HCT116 (cell line): Measurements from ENCODE around the gene IL1F10.

ENCODE experiments used
- CBX3 ChIP-seq: IDR thresholded peaks from 2 replicates; pipeline ENCODE4 v1.6.1; 2012; ENCODE audit warnings: low read depth
- CEBPB ChIP-seq: IDR thresholded peaks from 2 replicates; pipeline ENCODE4 v1.6.1; 2012; ENCODE audit warnings: low read depth
- EZH2 ChIP-seq: fragments of 200-600 bp; sonication (generic); IDR thresholded peaks from 2 replicates; pipeline ENCODE4 v1.6.1; 2017; ENCODE audit warnings: antibody characterized with exemption, mixed run types
- EZH2phosphoT487 ChIP-seq: fragments of 200-600 bp; IDR thresholded peaks from 2 replicates; pipeline ENCODE4 v1.6.1; 2018; ENCODE audit warnings: antibody characterized with exemption, borderline replicate concordance
- POLR2A ChIP-seq: IDR thresholded peaks from 2 replicates; pipeline ENCODE4 v1.7.0; 2011; ENCODE audit warnings: borderline replicate concordance; ENCODE audit not compliant: insufficient read depth, insufficient read length; ENCODE audit errors: extremely low read depth
- RAD21 ChIP-seq: IDR thresholded peaks from 2 replicates; pipeline ENCODE4 v1.6.1; 2012; ENCODE audit warnings: low read depth, mild to moderate bottlenecking
- SP1 ChIP-seq: IDR thresholded peaks from 2 replicates; pipeline ENCODE4 v1.6.1; 2012; ENCODE audit warnings: low read depth
- SRF ChIP-seq: IDR thresholded peaks from 2 replicates; pipeline ENCODE4 v1.6.1; 2012; ENCODE audit warnings: low read depth
- YY1 ChIP-seq: IDR thresholded peaks from 2 replicates; pipeline ENCODE4 v1.6.1; 2011; ENCODE audit warnings: low read length, low read depth, moderate library complexity, mild to moderate bottlenecking; ENCODE audit not compliant: insufficient replicate concordance; ENCODE audit errors: extremely low read depth
- ZFX ChIP-seq: fragments of 450-650 bp; IDR thresholded peaks from 2 replicates; pipeline ENCODE4 v1.6.1; 2017
- ZNF274 ChIP-seq: fragments of 200-500 bp; sonication (Bioruptor generic); IDR thresholded peaks from 2 replicates; pipeline ENCODE4 v1.6.1; 2014; ENCODE audit warnings: mild to moderate bottlenecking, low read depth, low read length, inconsistent platforms
- TF ChIP-seq, protein P1 (sequence below), 3 experiments: fragments of 200-600 bp in 1 of 3; sonication (generic) in 1 of 3; IDR thresholded peaks in 2 of 3; conservative IDR thresholded peaks in 1 of 3; 2 replicates each; pipeline ENCODE4 v1.5.1; 2012 to 2017; ENCODE audit warnings: low read depth in 2 of 3, low read length in 2 of 3, antibody characterized with exemption in 1 of 3, borderline replicate concordance in 1 of 3, control low read depth in 1 of 3, mild to moderate bottlenecking in 1 of 3, mixed read lengths in 1 of 3, mixed run types in 1 of 3, moderate library complexity in 1 of 3; ENCODE audit not compliant: insufficient read depth in 1 of 3
- TF ChIP-seq, protein P2 (sequence below): IDR thresholded peaks from 2 replicates; pipeline ENCODE4 v1.6.1; 2012; ENCODE audit warnings: low read depth

DNA sequence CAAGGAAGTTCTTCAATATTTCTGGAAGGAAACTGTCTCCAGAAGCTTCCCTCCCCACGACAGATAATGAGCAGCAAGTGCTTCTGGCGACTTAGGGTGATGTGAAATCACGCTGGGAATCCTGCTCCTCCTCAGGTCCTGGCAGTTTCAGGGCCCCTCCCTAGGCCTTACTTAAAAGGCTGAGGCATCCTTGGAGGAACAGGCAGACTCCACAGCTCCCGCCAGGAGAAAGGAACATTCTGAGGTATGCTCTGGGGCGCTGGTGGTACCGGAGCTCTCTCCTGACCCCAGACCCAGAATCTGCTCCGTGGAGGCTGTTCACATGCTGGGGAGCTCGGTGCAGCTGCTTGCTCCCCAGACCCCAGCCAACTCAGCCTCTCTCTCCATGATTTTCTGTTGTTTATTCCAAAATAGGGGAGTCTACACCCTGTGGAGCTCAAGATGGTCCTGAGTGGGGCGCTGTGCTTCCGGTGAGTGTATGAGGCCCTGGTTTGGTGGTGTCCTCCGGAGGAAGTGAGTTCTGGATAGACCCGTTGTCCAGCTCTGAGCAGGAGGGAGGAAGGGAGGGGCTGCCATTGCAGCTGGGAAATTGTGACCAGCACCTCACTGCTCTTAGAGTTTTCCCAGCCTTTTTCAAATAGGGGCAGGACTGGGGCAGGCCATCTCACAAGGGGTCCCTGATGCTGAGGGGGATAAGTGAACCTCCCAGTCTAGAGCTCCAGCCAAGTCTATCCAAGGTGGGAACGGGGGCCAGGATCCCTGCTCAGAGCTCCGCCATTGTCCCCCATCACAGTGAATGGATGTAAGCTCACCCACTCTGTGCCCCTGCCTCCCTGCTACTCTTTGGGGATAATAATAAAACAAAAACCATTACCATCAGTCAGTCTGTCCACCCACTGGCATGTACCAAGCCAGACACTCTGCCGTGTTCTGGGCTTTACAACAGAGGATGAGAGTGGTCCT, 8.5 kb upstream of the IL1F10 start, which contains the start of gene IL36RN:
- TF ChIP-seq SP1: no peak
- TF ChIP-seq, protein P1, sequence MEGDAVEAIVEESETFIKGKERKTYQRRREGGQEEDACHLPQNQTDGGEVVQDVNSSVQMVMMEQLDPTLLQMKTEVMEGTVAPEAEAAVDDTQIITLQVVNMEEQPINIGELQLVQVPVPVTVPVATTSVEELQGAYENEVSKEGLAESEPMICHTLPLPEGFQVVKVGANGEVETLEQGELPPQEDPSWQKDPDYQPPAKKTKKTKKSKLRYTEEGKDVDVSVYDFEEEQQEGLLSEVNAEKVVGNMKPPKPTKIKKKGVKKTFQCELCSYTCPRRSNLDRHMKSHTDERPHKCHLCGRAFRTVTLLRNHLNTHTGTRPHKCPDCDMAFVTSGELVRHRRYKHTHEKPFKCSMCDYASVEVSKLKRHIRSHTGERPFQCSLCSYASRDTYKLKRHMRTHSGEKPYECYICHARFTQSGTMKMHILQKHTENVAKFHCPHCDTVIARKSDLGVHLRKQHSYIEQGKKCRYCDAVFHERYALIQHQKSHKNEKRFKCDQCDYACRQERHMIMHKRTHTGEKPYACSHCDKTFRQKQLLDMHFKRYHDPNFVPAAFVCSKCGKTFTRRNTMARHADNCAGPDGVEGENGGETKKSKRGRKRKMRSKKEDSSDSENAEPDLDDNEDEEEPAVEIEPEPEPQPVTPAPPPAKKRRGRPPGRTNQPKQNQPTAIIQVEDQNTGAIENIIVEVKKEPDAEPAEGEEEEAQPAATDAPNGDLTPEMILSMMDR (IDR thresholded peaks at IDR 0.05 in 2 of 3, conservative IDR thresholded peaks at IDR 0.05 in 1 of 3; ENCODE audit: borderline replicate concordance in 1 of 3, insufficient read depth in 1 of 3, low read depth in 2 of 3, low read length in 2 of 3): no peak
- TF ChIP-seq RAD21: no peak
- TF ChIP-seq EZH2phosphoT487: no peak
- no peak for TF ChIP-seq CEBPB
- TF ChIP-seq POLR2A: no peak
- TF ChIP-seq, protein P2, sequence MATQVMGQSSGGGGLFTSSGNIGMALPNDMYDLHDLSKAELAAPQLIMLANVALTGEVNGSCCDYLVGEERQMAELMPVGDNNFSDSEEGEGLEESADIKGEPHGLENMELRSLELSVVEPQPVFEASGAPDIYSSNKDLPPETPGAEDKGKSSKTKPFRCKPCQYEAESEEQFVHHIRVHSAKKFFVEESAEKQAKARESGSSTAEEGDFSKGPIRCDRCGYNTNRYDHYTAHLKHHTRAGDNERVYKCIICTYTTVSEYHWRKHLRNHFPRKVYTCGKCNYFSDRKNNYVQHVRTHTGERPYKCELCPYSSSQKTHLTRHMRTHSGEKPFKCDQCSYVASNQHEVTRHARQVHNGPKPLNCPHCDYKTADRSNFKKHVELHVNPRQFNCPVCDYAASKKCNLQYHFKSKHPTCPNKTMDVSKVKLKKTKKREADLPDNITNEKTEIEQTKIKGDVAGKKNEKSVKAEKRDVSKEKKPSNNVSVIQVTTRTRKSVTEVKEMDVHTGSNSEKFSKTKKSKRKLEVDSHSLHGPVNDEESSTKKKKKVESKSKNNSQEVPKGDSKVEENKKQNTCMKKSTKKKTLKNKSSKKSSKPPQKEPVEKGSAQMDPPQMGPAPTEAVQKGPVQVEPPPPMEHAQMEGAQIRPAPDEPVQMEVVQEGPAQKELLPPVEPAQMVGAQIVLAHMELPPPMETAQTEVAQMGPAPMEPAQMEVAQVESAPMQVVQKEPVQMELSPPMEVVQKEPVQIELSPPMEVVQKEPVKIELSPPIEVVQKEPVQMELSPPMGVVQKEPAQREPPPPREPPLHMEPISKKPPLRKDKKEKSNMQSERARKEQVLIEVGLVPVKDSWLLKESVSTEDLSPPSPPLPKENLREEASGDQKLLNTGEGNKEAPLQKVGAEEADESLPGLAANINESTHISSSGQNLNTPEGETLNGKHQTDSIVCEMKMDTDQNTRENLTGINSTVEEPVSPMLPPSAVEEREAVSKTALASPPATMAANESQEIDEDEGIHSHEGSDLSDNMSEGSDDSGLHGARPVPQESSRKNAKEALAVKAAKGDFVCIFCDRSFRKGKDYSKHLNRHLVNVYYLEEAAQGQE: no peak
- no peak for TF ChIP-seq YY1
- TF ChIP-seq EZH2: no peak
- TF ChIP-seq CBX3: no peak
- TF ChIP-seq SRF: no peak
- TF ChIP-seq ZNF274: no peak
- TF ChIP-seq ZFX: no peak
